HEK293 (cell line): ENCODE data around the gene CHRM4.
A peak's percentile ranks its signal among the peaks of the same experiment; 100 is the strongest.

Experiments
- CTCF ChIP-seq: fragments of 450-650 bp; formaldehyde crosslinking; IDR thresholded peaks from 2 replicates; pipeline ENCODE4 v1.5.1; 2016; ENCODE audit warnings: missing biosample characterization, missing genetic modification characterization
- GLIS2 ChIP-seq: fragments of 450-650 bp; formaldehyde crosslinking; IDR thresholded peaks from 2 replicates; pipeline ENCODE4 v1.5.1; 2016; ENCODE audit warnings: missing biosample characterization, missing genetic modification characterization
- KLF1 ChIP-seq: fragments of 450-650 bp; formaldehyde crosslinking; IDR thresholded peaks from 2 replicates; pipeline ENCODE4 v1.5.1; 2016; ENCODE audit warnings: missing biosample characterization, missing genetic modification characterization
- KLF9 ChIP-seq: fragments of 450-650 bp; formaldehyde crosslinking; IDR thresholded peaks from 2 replicates; pipeline ENCODE4 v1.5.1; 2016; ENCODE audit warnings: missing biosample characterization, missing genetic modification characterization, low read depth
- MEIS1 ChIP-seq: sonication (generic); formaldehyde crosslinking; IDR thresholded peaks from 2 replicates; pipeline ENCODE4 v1.8.1; 2022; ENCODE audit warnings: missing genetic modification reagents, mild to moderate bottlenecking, borderline replicate concordance
- MZF1 ChIP-seq: fragments of 450-650 bp; formaldehyde crosslinking; IDR thresholded peaks from 2 replicates; pipeline ENCODE4 v1.5.1; 2017; ENCODE audit warnings: missing biosample characterization, missing genetic modification characterization, borderline replicate concordance
- PATZ1 ChIP-seq: fragments of 450-650 bp; formaldehyde crosslinking; IDR thresholded peaks from 2 replicates; pipeline ENCODE4 v1.5.1; 2016; ENCODE audit warnings: missing biosample characterization, missing genetic modification characterization
- SP2 ChIP-seq: fragments of 450-650 bp; formaldehyde crosslinking; IDR thresholded peaks from 2 replicates; pipeline ENCODE4 v1.5.1; 2016; ENCODE audit warnings: missing biosample characterization, missing genetic modification characterization
- ZBTB10 ChIP-seq: fragments of 450-650 bp; formaldehyde crosslinking; IDR thresholded peaks from 2 replicates; pipeline ENCODE4 v1.5.1; 2016; ENCODE audit warnings: missing biosample characterization, missing genetic modification characterization
- ZEB2 ChIP-seq: fragments of 450-650 bp; formaldehyde crosslinking; IDR thresholded peaks from 2 replicates; pipeline ENCODE4 v1.5.1; 2016; ENCODE audit warnings: missing biosample characterization, missing genetic modification characterization
- ZFP41 ChIP-seq: fragments of 450-650 bp; formaldehyde crosslinking; IDR thresholded peaks from 2 replicates; pipeline ENCODE4 v1.5.1; 2016; ENCODE audit warnings: missing biosample characterization, missing genetic modification characterization, borderline replicate concordance
- ZIC2 ChIP-seq: fragments of 450-650 bp; formaldehyde crosslinking; IDR thresholded peaks from 2 replicates; pipeline ENCODE4 v1.5.1; 2016; ENCODE audit warnings: missing biosample characterization, missing genetic modification characterization
- ZNF155 ChIP-seq: fragments of 450-650 bp; formaldehyde crosslinking; IDR thresholded peaks from 2 replicates; pipeline ENCODE4 v1.5.1; 2016; ENCODE audit warnings: missing biosample characterization, missing genetic modification characterization
- ZNF174 ChIP-seq: fragments of 450-650 bp; formaldehyde crosslinking; IDR thresholded peaks from 2 replicates; pipeline ENCODE4 v1.5.0; 2017; ENCODE audit warnings: missing biosample characterization, mild to moderate bottlenecking, missing genetic modification characterization
- ZNF423 ChIP-seq: fragments of 450-650 bp; formaldehyde crosslinking; IDR thresholded peaks from 2 replicates; pipeline ENCODE4 v1.5.1; 2016; ENCODE audit warnings: missing biosample characterization, missing genetic modification characterization
- ZNF449 ChIP-seq: fragments of 450-650 bp; formaldehyde crosslinking; IDR thresholded peaks from 2 replicates; pipeline ENCODE4 v1.5.1; 2017; ENCODE audit warnings: missing biosample characterization, mild to moderate bottlenecking, missing genetic modification characterization, moderate library complexity
- ZNF529 ChIP-seq: fragments of 450-650 bp; formaldehyde crosslinking; IDR thresholded peaks from 2 replicates; pipeline ENCODE4 v1.5.1; 2017; ENCODE audit warnings: missing genetic modification characterization, missing biosample characterization; ENCODE audit not compliant: insufficient replicate concordance
- ZNF555 ChIP-seq: fragments of 450-650 bp; formaldehyde crosslinking; conservative IDR thresholded peaks from 2 replicates; pipeline ENCODE4 v1.5.1; 2017; ENCODE audit warnings: missing biosample characterization, mild to moderate bottlenecking, missing genetic modification characterization, inconsistent platforms
- ZNF624 ChIP-seq: fragments of 450-650 bp; formaldehyde crosslinking; IDR thresholded peaks from 2 replicates; pipeline ENCODE4 v1.5.1; 2017; ENCODE audit warnings: missing biosample characterization, missing genetic modification characterization
- ZNF645 ChIP-seq: fragments of 450-650 bp; formaldehyde crosslinking; IDR thresholded peaks from 2 replicates; pipeline ENCODE4; 2016; ENCODE audit warnings: missing biosample characterization, missing genetic modification characterization
- ZNF654 ChIP-seq: fragments of 450-650 bp; formaldehyde crosslinking; IDR thresholded peaks from 2 replicates; pipeline ENCODE4 v1.5.1; 2016; ENCODE audit warnings: low read depth, missing biosample characterization, missing genetic modification characterization
- ZNF777 ChIP-seq: fragments of 450-650 bp; formaldehyde crosslinking; IDR thresholded peaks from 2 replicates; pipeline ENCODE4 v1.5.1; 2017; ENCODE audit warnings: missing biosample characterization, missing genetic modification characterization, borderline replicate concordance
- ZSCAN30 ChIP-seq: fragments of 450-650 bp; IDR thresholded peaks from 2 replicates; pipeline ENCODE4 v1.5.1; 2018; ENCODE audit warnings: missing biosample characterization, mild to moderate bottlenecking, missing genetic modification characterization, moderate library complexity
- ZSCAN4 ChIP-seq: fragments of 450-650 bp; formaldehyde crosslinking; IDR thresholded peaks from 2 replicates; pipeline ENCODE4 v1.5.1; 2017; ENCODE audit warnings: missing biosample characterization, missing genetic modification characterization
- ZSCAN5A ChIP-seq: fragments of 450-650 bp; formaldehyde crosslinking; IDR thresholded peaks from 2 replicates; pipeline ENCODE4 v1.5.1; 2016; ENCODE audit warnings: missing biosample characterization, missing genetic modification characterization
- ZXDB ChIP-seq: fragments of 450-650 bp; formaldehyde crosslinking; IDR thresholded peaks from 2 replicates; pipeline ENCODE4 v1.5.1; 2016; ENCODE audit warnings: missing biosample characterization, missing genetic modification characterization

Gene CHRM4

GRCh38 chr11:46389450-46390330 lies 1.9 kb downstream of the CHRM4 start (continued):
- no peak for TF ChIP-seq ZNF529 (tag by site-specific recombination)
- no peak for TF ChIP-seq MZF1 (tag by site-specific recombination)
- peak; percentile 92 for TF ChIP-seq CTCF (tag by site-specific recombination)
- no peak for TF ChIP-seq ZNF645
- peak; percentile 79 for TF ChIP-seq ZEB2 (tag by site-specific recombination)
- peak; percentile 71; the same call in 1 of the 2 replicates for TF ChIP-seq ZBTB10 (tag by site-specific recombination)
- no peak for TF ChIP-seq ZNF624 (tag by site-specific recombination)
- 0 out of 2 replicates have a peak, but pooled peaks have one; percentile 34 for TF ChIP-seq ZXDB (tag by site-specific recombination)
- TF ChIP-seq ZFP41 (tag by site-specific recombination) = no peak
- TF ChIP-seq ZSCAN5A (tag by site-specific recombination) = no peak
- TF ChIP-seq MEIS1 (CRISPR knock-in tag) = no peak
- peak; percentile 93 for TF ChIP-seq GLIS2 (tag by site-specific recombination)
- peak; percentile 60 for TF ChIP-seq ZSCAN30
- peak; percentile 69 for TF ChIP-seq ZNF654 (tag by site-specific recombination)
- no peak for TF ChIP-seq ZNF777 (tag by site-specific recombination)
- peak; percentile 65 for TF ChIP-seq PATZ1
- peak; percentile 42; the same call in 1 of the 2 replicates for TF ChIP-seq KLF1 (tag by site-specific recombination)
- TF ChIP-seq ZNF423 (tag by site-specific recombination) = peak; percentile 58; the same call in 1 of the 2 replicates
- peak; percentile 71 for TF ChIP-seq ZIC2 (tag by site-specific recombination)
- no peak for TF ChIP-seq ZNF155 (tag by site-specific recombination)
- no peak for TF ChIP-seq ZNF174 (tag by site-specific recombination)
- peak; percentile 78 for TF ChIP-seq ZSCAN4 (tag by site-specific recombination)
- no peak for TF ChIP-seq ZNF555 (tag by site-specific recombination)
- peak; percentile 55 for TF ChIP-seq ZNF449 (tag by site-specific recombination)
- TF ChIP-seq KLF9 (tag by site-specific recombination) = peak; percentile 65
- peak; percentile 63 for TF ChIP-seq SP2
